Adrenal gland (tissue), 5 donors: ENCODE data around the gene SYCP1.

Source experiments
- CTCF ChIP-seq, 6 experiments: fragments of 450-650 bp in 4 of 6; fragments of 200-600 bp in 2 of 6; sonication (generic) in 1 of 6; IDR thresholded peaks; 1 replicate in 5 of 6; 2 replicates in 1 of 6; pipeline versions ENCODE4 v1.5.1 to v1.8.0; 2016 to 2021; ENCODE audit warnings: antibody characterized with exemption in 6 of 6, mild to moderate bottlenecking in 2 of 6, moderate library complexity in 1 of 6
- POLR2A ChIP-seq, 2 donors: fragments of 450-650 bp; IDR thresholded peaks; one replicate each; pipeline ENCODE4 v1.6.1; 2017; ENCODE audit warnings: antibody characterized with exemption in 2 of 2, mild to moderate bottlenecking in 2 of 2, moderate library complexity in 1 of 2
- donor health status: DM: no; HTN: no; CAD: no.

- TF ChIP-seq CTCF (IDR thresholded peaks at IDR 0.05) (no peak), POLR2A (IDR thresholded peaks at IDR 0.05) (no peak)
These were observed 71.9 kb downstream of the SYCP1 start for GRCh38 chr1:114926607-114927006.
